Natural killer cell (primary cell): ENCODE results near the gene PRKG1. TPM values are rescaled to one million over a fixed set of nuclear protein-coding genes. Genes with fewer than 3 reads are reported as not detected.
"Not testable (repeated sequence)": the region's sequence is repeated elsewhere in the genome, so short reads cannot be mapped to it uniquely, and the experiment has no call there.

Experiments
- ATAC-seq, 3 donors: fragments of 150-1000 bp in 2 of 3; fragments of 200-7000 bp in 1 of 3; cut with Tn5 transposase; 1 replicate in 1 of 3; 2 replicates in 2 of 3; pipeline ENCODE4 v1.10.0; 2021; ENCODE audit warnings: mild to moderate bottlenecking in 2 of 3, moderate library complexity in 2 of 3
- DNase-seq, 2 donors: peaks; one replicate each; pipeline versions ENCODE4 v3.0.0 to v3.0.0-alpha.2; 2013 to 2021; ENCODE audit warnings: mixed read lengths in 1 of 2
- H3K27ac ChIP-seq: one replicate; pipeline ENCODE4 v1.5.1; 2013; ENCODE audit warnings: mild to moderate bottlenecking, low read length
- H3K27me3 ChIP-seq: one replicate; pipeline ENCODE4 v1.6.1; 2013; ENCODE audit warnings: low read length; ENCODE audit not compliant: control insufficient read depth, insufficient read depth
- H3K36me3 ChIP-seq: one replicate; pipeline ENCODE4 v1.6.1; 2013; ENCODE audit warnings: low read length; ENCODE audit not compliant: control insufficient read depth, insufficient read depth
- H3K4me1 ChIP-seq: one replicate; pipeline ENCODE4 v1.6.1; 2013; ENCODE audit warnings: low read length; ENCODE audit not compliant: control insufficient read depth, insufficient read depth
- H3K4me3 ChIP-seq: one replicate; pipeline ENCODE4 v1.5.1; 2013; ENCODE audit warnings: low read length
- H3K9me3 ChIP-seq: one replicate; pipeline ENCODE4 v1.6.1; 2013; ENCODE audit warnings: low read length; ENCODE audit not compliant: control insufficient read depth, insufficient read depth
- H3K27ac Mint-ChIP-seq, 2 donors: one replicate each; pipeline ENCODE4 v1.8.0; 2022; ENCODE audit warnings: mild to moderate bottlenecking in 2 of 2, mixed read lengths in 2 of 2, moderate library complexity in 1 of 2
- H3K27me3 Mint-ChIP-seq, 2 donors: one replicate each; pipeline ENCODE4 v1.8.0; 2022; ENCODE audit warnings: low read depth in 2 of 2, mixed read lengths in 2 of 2
- H3K36me3 Mint-ChIP-seq: one replicate; pipeline ENCODE4 v1.8.0; 2022; ENCODE audit warnings: mixed read lengths
- H3K4me1 Mint-ChIP-seq, 2 donors: one replicate each; pipeline ENCODE4 v1.8.0; 2022; ENCODE audit warnings: mixed read lengths in 2 of 2
- H3K4me3 Mint-ChIP-seq: one replicate; pipeline ENCODE4 v1.8.0; 2022; ENCODE audit warnings: mild to moderate bottlenecking, moderate library complexity, mixed read lengths
- H3K9me3 Mint-ChIP-seq, 2 donors: one replicate each; pipeline ENCODE4 v1.8.0; 2022; ENCODE audit warnings: mixed read lengths in 2 of 2
- CTCF ChIP-seq: fragments of 200-600 bp; IDR thresholded peaks from one replicate; pipeline ENCODE4 v1.8.0; 2022; ENCODE audit warnings: antibody characterized with exemption
- whole genome bisulfite sequencing: methylation state at CpG from one replicate; pipeline ENCODE4 v1.1.7; 2013; ENCODE audit warnings: missing lambda C conversion rate; ENCODE audit not compliant: insufficient coverage; 5-methylcytosine and 5-hydroxymethylcytosine counted together
- intact Hi-C: fragments of 100-400 bp; cut with micrococcal nuclease; formaldehyde crosslinking; loops from one replicate; pipeline ENCODE4 v1.14.2; 2022
- total RNA-seq, 4 donors: library from RNA; stranded (reverse); fragments of 120-200 nt in 1 of 4; gene quantifications; one replicate each; pipeline versions ENCODE4 v1.2.3 to v1.2.4, GENCODE V29; 2013 to 2022

PRKG1 gene
- total RNA-seq, 3 donors from 2014 or later (not counting 1 experiment from before 2014, with no cell fraction given), result 0.23 to 0.41 (median 0.35) TPM

DNA sequence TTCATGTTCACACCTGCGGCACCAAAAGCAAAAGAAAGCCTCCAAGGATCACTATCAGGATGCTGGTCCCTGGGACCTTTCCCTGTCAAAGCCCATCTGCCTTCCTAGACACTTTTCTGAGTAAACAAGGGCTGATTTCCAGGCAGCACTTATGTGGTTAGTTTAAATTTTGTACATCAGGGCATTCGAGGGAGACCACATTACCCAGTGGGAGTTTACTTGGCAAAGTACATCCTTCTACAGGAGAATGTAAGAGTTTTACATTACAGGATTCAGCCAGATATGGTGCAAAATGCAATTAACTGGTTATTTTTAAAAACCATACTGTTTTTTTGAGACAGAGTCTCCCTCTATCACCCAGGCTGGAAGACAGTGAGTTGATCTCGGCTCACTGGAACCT lies 493.0 kb downstream of the PRKG1 start:
- no peaks in the 10 kb centered on the region for H3K4me1 ChIP-seq
- H3K27ac ChIP-seq, result no peak overlapping the region
- intact Hi-C loops, result no loop called here
- H3K27me3 ChIP-seq, result no peaks in the 10 kb centered on the region
- Mint-ChIP-seq H3K9me3 (no peaks in the 10 kb centered on the region), H3K36me3 (no peaks in the 10 kb centered on the region), H3K4me1 (no peaks in the 10 kb centered on the region), H3K27me3 (no peaks in the 10 kb centered on the region), H3K4me3 (no peak overlapping the region), H3K27ac (no peak overlapping the region)
- no peak for TF ChIP-seq CTCF
- DNase-seq, result no peak
- no peak overlapping the region for H3K4me3 ChIP-seq
- H3K36me3 ChIP-seq, result no peaks in the 10 kb centered on the region
- WGBS, result 76% methylated on average over 3 of the region's 3 CpGs
- no peak for ATAC-seq
- H3K9me3 ChIP-seq, result no peaks in the 10 kb centered on the region

DNA sequence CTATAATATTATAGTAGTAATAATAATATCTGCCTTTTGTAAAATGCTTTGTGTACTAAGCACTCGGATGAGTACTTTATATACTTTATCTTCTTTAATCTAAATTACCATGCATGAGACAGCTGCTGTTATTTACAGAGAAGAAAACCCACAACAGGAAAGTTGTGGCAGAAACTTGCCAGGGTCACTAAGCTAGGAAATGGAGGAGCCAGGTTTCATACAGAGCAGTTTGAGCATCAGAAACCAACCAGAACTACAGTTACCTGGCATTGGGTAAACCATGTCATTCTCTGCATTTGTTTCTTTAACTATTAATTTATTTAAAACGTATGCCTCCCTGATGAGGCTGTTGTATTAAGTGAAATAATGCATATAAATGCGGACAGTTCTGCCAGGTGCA lies 495.2 kb downstream of the PRKG1 start:
- H3K27me3 Mint-ChIP-seq, result no peaks in the 10 kb centered on the region
- Histone ChIP-seq H3K27me3 (no peaks in the 10 kb centered on the region), H3K27ac (no peak overlapping the region), H3K4me1 (no peaks in the 10 kb centered on the region), H3K4me3 (no peak overlapping the region), H3K36me3 (no peaks in the 10 kb centered on the region), H3K9me3 (no peaks in the 10 kb centered on the region)
- no peak for TF ChIP-seq CTCF
- no peaks in the 10 kb centered on the region for H3K9me3 Mint-ChIP-seq
- H3K4me3 Mint-ChIP-seq, result no peak overlapping the region
- no peaks in the 10 kb centered on the region for H3K4me1 Mint-ChIP-seq
- intact Hi-C loops, result no loop called here
- ATAC-seq, result no peak
- 80% methylated on average over 1 of the region's 3 CpGs for WGBS
- no peak for DNase-seq
- no peak overlapping the region for H3K27ac Mint-ChIP-seq
- H3K36me3 Mint-ChIP-seq, result no peaks in the 10 kb centered on the region

DNA sequence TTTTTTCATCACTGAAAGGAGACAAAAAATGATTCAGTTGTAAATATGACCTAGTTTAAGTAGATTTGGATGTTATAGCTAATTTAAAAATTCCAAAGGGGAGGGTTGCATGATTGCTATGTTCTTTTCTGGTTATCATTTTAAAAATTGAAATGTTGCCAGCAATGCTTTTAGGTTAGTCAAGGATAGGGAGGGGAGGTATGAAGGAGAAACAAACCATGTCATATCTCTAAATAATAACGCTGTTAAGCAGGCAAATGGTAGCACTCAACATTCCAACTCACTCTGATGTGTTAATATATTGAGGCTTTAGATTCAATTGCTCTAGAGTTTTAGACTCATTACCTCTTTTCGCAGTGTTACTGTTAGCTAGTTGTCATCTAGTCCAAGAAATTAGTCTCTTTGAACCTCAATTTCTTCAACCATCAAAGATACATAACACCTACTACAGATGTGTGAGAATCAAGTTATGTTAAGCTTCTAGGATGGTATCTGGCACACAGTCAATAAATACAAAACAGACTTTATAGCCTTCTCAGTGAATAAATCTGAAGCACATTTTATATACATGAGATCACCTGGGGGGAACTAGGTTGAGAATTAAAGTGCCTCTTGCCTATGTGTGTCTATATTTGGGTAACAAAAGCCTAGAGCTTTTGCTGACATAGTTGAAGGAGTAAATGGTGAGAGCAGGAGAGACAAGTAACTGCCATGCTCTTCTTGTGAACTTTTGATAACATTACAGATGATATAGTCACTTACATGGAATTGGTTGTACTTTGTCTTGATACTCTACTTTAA lies 500.2 kb downstream of the PRKG1 start:
- Histone ChIP-seq H3K27ac (no peak overlapping the region), H3K36me3 (no peaks in the 10 kb centered on the region), H3K9me3 (no peaks in the 10 kb centered on the region), H3K4me1 (no peaks in the 10 kb centered on the region), H3K27me3 (no peaks in the 10 kb centered on the region), H3K4me3 (no peak overlapping the region)
- no peaks in the 10 kb centered on the region for H3K36me3 Mint-ChIP-seq
- intact Hi-C loops, result no loop called here
- H3K4me3 Mint-ChIP-seq, result no peak overlapping the region
- H3K27ac Mint-ChIP-seq, result no peak overlapping the region
- no peaks in the 10 kb centered on the region for H3K9me3 Mint-ChIP-seq
- H3K27me3 Mint-ChIP-seq, result no peaks in the 10 kb centered on the region
- no peaks in the 10 kb centered on the region for H3K4me1 Mint-ChIP-seq
- no peak for DNase-seq
- no peak for TF ChIP-seq CTCF
- no CpG with 5 or more reads among the region's 2 CpGs for WGBS
- ATAC-seq, result no peak

GRCh38 chr10:51581196-51581595 lies 506.9 kb downstream of the PRKG1 start:
- H3K27me3 ChIP-seq, ATAC-seq, H3K4me3 ChIP-seq, DNase-seq, H3K27ac ChIP-seq, H3K9me3 Mint-ChIP-seq, H3K27me3 Mint-ChIP-seq, H3K4me1 ChIP-seq, H3K27ac Mint-ChIP-seq, H3K9me3 ChIP-seq, H3K36me3 ChIP-seq, H3K4me3 Mint-ChIP-seq, H3K4me1 Mint-ChIP-seq, H3K36me3 Mint-ChIP-seq, intact Hi-C loops: not testable (repeated sequence)
- 93% methylated on average over 6 of the region's 6 CpGs for WGBS
